ENCODE measurements around the gene HLF.

HLF gene

GRCh38 chr17:55368706-55369105 is 103.9 kb downstream of the HLF start:
- no peak for TF ChIP-seq CTCF (IDR thresholded peaks at IDR 0.05)
- no peak overlapping the region for H3K4me3 ChIP-seq (ENCODE audit: low read depth in 1 of 2, low read length in 1 of 2)

More at GRCh38 chr17:55368706-55369105, 103.9 kb downstream of the HLF start:
- Histone ChIP-seq H3K27me3 (no peaks in the 10 kb centered on the region), H3K9me3 (no peaks in the 10 kb centered on the region), H3K4me1 (ENCODE audit: control insufficient read depth in 1 of 2, insufficient read depth in 1 of 2, low read depth in 1 of 2, low read length in 1 of 2) (no peaks in the 10 kb centered on the region), H3K27ac (no peak overlapping the region), H3K36me3 (no peaks in the 10 kb centered on the region)
